8988T (cell line): Measurements from ENCODE around the gene GLCE.
A peak's percentile ranks its signal among the peaks of the same experiment; 100 is the strongest.

Source experiments
- DNase-seq: peaks from one replicate; pipeline ENCODE4 v3.0.0; 2011

GLCE gene

GRCh38 chr15:69160141-69160993, at the start of gene GLCE:
TSS of gene GLCE (plus strand) at chr15:69160635. CDS start at chr15:69255807, 95,172 bp downstream.
- peak; percentile 87 for DNase-seq

GRCh38 chr15:69114331-69114928, 46.0 kb upstream of the GLCE start:
- no peak for DNase-seq

- no peak for DNase-seq
Measured at GRCh38 chr15:69115031-69115430, 45.4 kb upstream of the GLCE start.

- no peak for DNase-seq
Measured at GRCh38 chr15:69116391-69116790, 44.0 kb upstream of the GLCE start.

- no peak for DNase-seq
Measured at GRCh38 chr15:69117431-69117871, 43.0 kb upstream of the GLCE start.

GRCh38 chr15:69118089-69118488, 42.3 kb upstream of the GLCE start:
- DNase-seq: no peak

GRCh38 chr15:69119001-69119400, 41.4 kb upstream of the GLCE start:
- DNase-seq: no peak

- no peak for DNase-seq
Measured at GRCh38 chr15:69119683-69120395, 40.6 kb upstream of the GLCE start.

- no peak for DNase-seq
Measured at GRCh38 chr15:69120732-69121131, 39.7 kb upstream of the GLCE start.

- DNase-seq: no peak
Measured at GRCh38 chr15:69121198-69121828, 39.1 kb upstream of the GLCE start.

GRCh38 chr15:69125236-69125635, 35.2 kb upstream of the GLCE start:
- DNase-seq: no peak

GRCh38 chr15:69126054-69126469, 34.4 kb upstream of the GLCE start:
- no peak for DNase-seq

- no peak for DNase-seq
Measured at GRCh38 chr15:69127306-69127705, 33.1 kb upstream of the GLCE start.

- no peak for DNase-seq
Measured at GRCh38 chr15:69128667-69129311, 31.6 kb upstream of the GLCE start.

- DNase-seq: no peak
Measured at GRCh38 chr15:69131362-69132220, 28.8 kb upstream of the GLCE start.

- no peak for DNase-seq
Measured at GRCh38 chr15:69132430-69132829, 28.0 kb upstream of the GLCE start.

- no peak for DNase-seq
Measured at GRCh38 chr15:69132977-69133861, 27.2 kb upstream of the GLCE start.

- DNase-seq: no peak
Measured at GRCh38 chr15:69133862-69134519, 26.4 kb upstream of the GLCE start.

- DNase-seq: no peak
Measured at GRCh38 chr15:69134791-69135190, 25.6 kb upstream of the GLCE start.

- DNase-seq: no peak
Measured at GRCh38 chr15:69135499-69135898, 24.9 kb upstream of the GLCE start.
